NOMO-1 (cell line): ENCODE results near the gene MTNR1B.

Experiments
- DNase-seq, 2 experiments: peaks; one replicate each; lab custom pipeline; 2025; ENCODE audit not compliant: unreplicated experiment in 2 of 2; lab: John Stamatoyannopoulos, UW

Gene MTNR1B

DNA sequence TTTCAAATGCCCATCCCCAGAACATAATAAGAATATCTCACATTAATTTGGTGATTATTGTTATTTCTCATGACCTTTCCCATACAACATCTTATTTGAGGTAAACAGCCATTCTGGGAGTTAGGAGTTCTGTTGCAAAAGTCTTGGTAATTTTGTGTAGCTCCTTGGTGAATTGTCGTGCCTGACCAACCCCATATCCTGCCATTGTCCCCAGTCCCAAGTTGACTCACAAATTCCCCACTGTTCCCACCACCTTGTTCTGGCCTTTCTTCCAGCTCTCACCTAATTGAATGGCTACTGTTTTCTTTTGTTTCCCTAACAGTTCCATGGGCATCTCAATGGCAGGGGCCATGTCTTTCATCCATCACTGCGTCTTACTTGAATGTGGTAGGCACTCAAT lies 8.0 kb downstream of the MTNR1B start:
- DNase-seq = no peak

DNA sequence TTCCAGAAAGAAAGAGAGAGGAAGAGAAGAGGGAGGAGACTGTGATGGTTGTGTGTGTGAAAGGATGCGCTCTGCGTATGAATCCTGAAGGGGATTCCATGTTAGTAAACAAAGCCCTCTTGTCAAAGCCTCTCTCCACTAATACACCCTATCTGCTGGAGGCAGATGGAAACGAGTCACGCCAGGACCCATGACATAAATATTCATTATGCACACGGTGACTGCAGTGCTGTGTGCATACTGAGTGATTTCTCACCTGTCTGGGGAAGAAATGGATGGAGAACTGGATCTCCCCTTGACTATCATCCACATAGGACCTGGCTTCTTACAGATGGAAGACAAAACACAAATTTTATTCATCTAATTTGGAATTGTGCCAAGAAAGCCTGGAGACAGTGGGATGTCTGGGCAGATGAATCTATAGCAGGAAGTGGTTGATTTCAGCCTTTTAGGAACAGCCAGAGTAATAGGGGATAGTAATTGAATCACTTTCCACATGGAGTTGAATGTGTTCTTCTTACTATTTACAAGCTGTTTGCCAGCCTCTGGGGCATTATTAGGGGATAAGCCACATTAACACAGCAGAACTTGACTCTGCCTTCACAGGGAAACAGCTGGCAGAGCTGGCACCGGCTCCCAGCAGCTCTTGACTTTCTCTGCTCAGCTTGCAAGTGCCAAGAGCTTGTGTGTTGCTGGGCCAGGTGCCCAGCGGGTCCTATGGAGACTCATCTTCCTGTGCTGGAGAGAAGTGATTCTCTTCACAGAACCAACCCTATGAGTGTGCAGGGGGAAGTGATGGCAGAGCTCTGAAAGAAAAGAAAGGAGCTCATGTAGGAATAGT lies 9.0 kb downstream of the MTNR1B start:
- DNase-seq = no peak

DNA sequence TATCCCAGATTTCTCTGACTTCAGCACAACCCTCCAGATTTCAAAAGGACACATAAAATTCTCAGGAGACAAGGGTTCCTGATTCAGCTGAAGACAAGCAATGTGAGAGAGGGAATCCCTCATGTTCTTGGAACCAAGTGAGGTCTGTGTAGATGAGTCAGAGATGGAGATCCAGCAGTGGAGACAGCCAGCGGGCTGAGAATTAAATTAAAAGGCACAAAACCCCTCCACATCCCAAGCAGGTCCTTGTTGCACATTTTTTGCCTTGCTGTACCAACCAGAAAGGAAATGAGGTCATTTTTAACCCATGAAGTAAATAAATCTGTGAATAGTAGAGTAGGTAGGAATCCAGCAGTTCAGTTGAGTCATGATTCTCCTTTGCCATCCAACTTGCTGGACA lies 9.7 kb downstream of the MTNR1B start:
- no peak for DNase-seq

DNA sequence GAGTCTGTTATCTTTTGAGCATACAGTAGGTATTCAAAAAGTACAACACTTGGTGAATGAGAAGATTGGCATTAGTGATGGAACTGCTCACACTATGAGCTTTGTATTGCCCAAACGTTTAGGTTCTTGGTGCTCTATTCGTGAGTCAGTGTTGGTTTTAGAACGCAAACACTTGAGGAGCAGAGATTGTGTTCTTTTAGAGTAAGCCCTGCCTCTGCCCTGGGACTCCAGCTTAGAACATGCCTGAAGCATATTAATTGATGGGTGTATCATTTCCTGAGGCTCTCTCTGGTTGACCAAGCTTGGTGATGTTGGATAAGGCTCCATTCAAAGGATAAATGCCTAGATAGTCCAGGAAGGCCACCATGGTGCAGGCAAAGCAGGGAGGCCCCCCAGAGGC lies 10.9 kb downstream of the MTNR1B start:
- no peak for DNase-seq

DNA sequence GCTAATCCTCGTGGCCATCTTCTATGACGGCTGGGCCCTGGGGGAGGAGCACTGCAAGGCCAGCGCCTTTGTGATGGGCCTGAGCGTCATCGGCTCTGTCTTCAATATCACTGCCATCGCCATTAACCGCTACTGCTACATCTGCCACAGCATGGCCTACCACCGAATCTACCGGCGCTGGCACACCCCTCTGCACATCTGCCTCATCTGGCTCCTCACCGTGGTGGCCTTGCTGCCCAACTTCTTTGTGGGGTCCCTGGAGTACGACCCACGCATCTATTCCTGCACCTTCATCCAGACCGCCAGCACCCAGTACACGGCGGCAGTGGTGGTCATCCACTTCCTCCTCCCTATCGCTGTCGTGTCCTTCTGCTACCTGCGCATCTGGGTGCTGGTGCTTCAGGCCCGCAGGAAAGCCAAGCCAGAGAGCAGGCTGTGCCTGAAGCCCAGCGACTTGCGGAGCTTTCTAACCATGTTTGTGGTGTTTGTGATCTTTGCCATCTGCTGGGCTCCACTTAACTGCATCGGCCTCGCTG lies 12.1 kb downstream of the MTNR1B start:
- DNase-seq = no peak

DNA sequence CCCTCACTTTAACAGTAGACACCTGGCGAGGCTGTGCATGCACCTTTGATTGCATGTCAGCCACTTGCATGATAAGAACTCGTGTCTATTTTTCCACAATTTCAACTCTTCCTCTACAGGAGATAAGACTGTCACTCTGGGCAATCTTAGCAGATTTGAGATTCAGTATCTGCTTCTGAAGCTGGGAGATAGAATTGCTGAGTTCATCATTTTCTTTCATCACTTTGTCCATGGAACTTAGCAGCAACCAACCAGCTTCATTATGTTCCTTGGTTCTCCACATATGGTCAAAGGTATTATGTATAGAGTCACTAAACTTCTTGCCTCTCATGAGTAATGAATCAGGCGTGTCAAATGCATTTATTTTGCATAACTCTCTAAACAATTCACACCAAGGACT lies 17.1 kb downstream of the MTNR1B start:
- no peak for DNase-seq

DNA sequence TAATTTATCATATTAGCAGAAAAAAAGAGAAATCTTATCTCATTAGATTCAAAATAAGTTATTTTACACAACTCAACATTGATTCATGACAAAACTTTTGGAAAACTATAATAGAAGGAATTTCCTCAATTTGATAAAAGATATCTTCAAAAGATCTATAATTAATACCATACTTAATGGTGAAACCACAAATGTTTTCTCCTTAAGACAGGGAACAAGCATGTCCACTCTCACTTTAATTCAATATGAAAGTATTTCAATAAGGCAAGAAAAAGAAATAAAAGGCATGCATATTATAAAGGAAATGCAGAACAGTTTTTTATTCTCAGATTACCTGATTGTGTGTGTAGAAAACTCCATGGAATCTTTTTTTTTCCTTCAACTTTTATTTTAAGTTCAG lies 23.6 kb downstream of the MTNR1B start:
- no peak for DNase-seq

DNA sequence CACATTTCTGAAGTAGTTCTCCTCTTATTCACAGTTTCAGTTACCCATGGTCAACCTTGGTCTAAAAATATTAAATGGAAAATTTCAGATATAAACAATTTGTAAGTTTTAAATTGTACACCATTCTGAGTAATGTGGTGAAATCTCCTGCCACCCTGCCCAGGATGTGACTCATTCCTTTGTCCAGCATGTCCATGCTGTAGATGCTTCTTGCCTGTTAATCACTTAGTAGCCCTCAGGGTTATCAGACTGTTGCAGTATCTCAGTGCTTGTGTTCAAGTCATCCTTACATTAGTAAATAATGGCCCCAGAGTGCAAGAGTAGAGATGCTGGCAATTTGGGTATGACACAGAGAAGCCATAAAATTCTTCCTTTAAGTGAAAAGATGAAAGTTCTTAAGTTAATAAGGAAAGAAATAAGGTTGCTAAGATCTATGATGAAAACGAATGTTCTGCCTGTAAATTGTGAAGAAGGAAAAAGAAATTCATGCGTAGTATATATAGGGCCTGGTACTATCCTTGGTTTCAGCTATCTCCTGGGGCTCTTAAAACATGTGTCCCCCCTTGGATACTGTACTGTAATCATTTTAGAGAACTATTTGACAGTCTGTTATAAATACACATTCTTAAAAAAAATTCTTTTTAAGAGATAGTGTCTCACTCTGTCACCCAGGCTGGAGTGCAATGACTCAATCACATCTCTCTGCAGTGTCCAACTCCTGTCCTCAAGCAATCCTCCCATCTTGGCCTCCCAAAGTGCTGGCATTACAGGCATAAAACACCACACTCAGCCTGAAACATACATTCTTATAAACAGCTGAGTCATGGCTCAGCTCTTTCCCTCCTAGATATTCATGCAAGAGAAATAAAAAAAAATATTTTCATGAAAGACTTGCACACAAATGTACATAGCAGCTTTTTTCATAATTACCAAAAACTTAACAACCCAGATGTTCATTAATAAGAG lies 31.3 kb downstream of the MTNR1B start:
- DNase-seq = no peak

DNA sequence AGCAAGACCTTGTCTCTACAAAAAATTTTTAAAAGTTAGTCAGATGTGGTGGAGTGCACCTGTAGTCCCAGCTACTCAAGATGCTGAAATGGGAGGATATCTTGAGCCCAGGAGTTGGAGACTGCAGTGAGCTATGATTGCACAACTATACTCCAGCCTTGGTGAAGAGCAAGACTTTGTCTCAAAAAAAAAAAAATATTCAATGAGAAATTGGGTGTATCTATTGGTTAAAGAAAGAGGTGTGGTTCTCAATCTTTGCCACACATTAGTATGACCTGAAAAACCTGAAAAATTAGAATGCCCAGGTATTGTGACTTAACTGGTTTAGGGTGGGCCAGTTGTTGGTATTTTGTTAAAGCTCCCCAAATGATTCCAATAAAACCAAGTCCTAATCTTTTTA lies 32.4 kb downstream of the MTNR1B start:
- no peak for DNase-seq

DNA sequence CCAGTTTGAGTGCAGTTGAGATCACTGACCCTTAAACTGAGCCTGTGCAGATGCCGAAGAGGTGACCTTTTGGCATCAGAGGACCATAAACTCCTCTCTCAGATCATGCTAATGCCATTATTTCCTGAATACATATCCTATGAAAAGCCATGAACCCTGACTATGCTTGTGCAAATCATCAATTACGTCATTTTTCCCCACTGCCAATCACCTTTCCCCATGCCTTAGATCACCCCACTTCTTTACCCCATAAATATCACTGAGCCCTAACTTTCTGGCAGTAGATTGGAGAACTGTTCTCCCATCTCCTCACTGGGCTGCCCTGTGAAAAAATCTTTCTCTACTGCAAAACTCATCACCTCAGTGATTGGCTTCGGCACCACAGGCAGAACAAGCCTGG lies 32.9 kb downstream of the MTNR1B start:
- no peak for DNase-seq

DNA sequence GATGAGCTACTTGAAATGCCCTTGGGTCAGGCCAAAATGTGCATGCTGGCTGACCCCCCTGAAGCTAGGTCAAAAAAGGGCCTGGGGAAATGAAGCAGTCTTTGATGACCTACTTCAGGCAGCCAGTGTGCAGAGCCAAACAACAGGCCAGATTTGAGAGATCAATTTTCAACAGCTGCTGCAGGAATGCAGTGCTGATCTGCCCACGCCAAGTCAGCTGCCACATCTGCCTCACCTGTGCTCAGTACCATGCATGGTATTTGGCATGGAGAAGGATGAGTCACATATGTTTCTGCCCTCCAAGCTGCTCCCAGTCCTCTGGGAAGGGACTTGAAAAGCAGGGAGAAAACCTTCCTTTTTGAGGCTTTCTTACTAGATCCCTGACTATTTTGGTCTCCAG lies 35.8 kb downstream of the MTNR1B start:
- DNase-seq = no peak

DNA sequence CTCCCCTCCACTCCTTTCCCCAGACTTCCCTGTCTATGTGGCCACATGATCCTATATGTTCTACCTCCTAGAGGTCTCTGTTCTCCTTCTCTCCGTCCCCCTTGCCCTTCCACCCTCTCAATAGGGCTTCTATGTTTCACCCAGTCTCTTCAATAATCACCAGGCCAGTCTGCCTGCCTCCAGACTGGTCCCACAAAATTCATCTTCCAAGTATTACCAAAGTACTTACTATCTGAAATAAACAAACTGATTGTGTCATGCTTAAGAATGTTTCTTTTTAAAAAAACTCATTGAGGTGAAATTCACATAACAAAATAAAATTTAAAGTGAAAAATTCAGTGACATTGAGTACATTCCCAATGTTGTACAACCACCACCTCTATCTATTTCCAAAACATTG lies 44.2 kb downstream of the MTNR1B start:
- no peak for DNase-seq

DNA sequence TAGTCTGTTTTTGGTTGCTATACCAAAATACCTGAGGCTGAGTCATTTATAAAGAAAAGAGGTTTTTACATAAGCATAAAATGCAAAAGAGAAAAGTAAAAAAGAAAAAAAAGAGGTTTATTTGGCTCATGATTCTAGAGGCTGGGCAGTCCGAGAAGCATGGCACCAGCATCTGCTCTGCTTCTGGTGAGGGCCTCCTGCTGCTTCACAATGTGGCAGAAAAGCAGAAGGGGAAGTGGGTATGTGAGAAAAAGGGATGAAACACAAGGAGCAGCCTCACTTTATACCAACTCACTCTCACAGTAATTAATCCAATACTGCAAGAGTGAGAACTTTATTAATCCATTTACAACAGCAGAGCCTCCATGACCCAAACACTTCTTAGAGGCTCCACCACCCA lies 47.1 kb downstream of the MTNR1B start:
- DNase-seq = no peak

DNA sequence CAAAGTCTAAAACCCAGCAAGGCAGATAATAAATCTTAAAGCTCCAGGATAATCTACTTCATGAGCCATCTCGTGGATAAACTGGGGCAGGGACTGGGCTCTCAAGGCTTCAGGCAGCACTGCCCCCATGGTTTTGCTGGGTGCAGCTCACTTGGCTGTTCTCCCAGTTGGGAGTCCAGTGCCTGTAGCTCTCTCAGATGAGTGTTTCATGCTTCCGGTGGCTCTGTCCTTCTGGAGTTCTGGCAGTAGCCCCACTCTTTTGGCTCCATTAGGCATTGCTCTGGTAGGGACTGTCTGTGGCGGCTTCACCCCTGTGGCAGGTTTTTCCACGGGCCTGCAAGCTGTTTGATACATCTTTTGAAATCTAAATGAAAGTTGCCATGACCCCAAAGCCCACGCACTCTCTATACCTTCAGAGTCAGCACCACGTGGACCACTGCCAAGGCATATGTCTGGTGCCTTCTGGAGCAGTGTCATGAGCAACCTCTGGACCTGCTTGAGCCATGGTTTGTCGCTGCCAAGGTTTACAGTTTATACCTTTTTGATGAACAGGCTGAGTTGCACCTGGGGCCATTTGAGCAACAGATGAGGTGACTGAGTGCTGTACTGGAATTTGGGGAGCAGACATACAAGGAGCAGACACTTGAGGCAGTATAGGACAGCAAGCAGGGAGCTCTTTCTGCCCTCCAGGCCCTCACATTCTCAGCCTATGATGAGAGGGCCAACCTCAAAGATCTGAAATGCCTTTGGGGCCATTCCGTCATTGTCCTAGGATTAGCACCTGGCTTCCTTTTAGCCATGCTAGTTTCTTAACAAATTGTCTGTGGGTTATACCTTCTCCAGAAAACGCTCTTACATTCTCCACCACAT lies 48.6 kb downstream of the MTNR1B start:
- DNase-seq = no peak

DNA sequence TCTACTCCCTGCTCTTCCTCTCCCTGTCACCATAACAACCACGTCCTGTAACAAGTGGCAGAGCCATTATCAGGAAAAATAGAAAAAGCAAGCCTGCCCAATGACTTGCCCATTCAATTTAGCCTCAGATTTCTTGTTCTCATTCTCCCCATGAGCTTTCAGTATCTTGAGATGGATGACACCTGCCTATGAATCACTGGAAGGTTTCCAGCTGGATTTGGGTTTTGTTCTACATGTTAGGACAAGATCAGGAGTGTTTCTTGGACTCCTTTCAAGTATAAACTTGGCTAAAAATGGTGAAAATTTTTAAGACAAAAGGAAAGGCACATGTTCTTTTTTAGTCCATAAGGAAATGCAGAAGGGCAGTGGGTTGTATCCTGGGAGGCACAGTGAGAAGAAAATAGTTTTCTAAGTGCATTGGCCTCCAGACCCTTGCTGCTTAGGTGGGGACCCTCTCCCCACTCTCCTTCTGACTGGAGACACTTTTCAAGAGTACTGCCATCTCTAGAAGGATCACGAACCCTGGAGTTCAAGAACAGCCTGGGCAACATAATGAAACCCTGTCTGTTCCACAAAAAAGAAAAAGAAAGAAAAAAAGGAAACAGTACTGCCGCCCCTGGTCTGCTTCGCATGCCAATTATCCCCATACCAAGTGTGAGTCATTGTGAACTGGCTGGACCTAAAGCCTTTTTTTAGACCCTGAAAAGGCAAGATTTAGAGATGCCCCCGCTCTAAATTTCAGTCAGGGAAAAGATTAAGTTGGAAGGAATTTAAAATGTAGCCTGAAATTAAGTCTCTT lies 51.0 kb downstream of the MTNR1B start:
- peak; percentile 0 to 25 for DNase-seq

DNA sequence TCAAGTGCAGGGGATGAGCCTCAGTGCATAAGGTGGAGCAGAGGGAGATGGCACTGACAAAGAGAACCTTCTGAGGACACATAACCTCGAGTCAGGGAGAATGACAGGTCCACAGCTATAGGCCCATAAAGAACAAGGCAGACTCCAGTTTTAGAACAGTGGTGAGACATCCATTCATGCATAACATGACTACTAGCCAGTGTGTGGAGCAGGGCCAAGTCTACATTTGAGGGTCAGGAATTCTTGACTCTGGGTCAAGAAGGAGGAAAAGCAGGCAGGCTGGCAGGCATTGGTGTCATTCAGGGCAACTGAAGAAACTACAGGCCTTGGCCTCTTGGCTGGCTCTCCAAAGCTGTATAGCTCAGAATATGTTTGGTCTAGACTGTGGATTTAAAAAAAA lies 54.9 kb downstream of the MTNR1B start:
- DNase-seq = no peak

DNA sequence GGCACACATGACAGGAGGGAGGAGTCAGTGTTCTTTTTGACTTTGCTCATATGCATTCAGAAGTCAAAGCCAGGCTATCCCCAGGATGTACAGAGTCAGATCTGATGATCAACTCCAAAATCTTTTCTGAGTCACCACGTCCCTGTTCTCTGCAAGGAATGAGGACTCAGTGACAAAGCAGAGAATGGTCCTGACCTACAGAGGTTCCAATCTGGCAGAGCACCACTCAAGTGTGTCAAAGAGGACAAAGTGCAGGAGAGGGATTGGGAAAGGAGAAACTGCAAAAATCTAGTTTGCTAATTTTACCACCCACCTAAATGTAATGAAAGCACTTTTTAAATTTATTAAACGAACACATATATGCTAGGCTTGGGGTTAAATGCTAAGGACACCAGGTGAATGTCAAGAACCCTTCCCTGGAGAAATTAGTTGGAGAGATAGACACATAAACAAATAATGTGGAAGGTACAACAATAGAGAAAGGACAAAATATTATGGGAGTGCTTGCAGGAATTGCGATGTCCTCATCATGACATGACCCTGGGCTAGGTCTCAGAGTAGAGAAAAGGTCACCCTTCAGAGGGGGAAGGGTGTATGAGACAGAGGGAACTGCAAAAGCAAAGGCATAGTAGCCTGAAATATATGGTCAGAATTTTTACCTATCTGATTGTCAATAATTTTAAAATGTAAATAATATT lies 56.3 kb downstream of the MTNR1B start:
- DNase-seq = no peak

DNA sequence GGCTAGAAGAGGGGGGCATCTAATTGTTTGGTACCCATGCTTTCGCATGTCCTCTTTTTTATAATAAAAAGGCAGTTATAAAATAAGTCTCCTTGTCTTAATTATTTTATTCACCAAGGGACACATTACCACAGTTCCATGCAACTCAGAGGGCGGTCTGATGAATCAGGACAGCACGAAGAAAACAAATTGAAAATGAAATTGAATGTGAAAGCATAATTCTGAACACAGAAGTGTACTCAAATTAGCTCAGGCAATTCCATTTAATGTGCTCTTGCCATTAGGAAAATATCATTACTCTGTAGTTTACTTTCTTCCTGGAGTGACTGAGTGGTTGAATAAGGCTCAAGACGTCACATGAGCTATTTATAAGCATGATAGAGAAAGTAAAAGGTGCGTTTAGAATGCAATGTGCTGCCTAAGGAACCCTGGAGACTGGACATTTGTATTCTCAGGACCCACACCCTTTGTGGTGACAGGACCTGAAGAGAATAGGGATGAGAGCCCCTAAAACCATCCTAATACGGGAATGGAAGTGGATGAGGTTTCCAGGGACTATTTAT lies 59.6 kb downstream of the MTNR1B start:
- no peak for DNase-seq

DNA sequence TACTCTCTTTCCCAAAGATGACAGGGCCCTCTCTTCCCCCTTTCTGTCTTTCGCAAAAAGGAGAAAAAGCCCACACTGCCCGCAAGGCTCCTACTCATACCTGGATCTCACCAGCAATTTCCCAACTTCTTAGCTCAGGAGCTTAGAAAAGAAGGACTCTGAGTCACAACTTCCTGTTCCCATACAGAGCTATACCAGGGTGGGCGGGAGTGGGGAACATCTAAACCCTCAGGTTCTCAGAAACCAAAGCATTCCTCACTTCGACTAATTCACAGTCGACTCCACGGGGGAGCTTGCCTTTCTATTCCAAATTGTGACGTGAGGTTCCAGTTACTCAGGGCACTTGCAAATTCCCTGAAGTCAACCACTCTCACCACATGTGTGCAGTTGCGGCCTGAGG lies 61.9 kb downstream of the MTNR1B start:
- no peak for DNase-seq
